Ovary (tissue), 9 donors: ENCODE measurements around the gene GARIN1A. TPM values are rescaled to one million over a fixed set of nuclear protein-coding genes. Genes with fewer than 3 reads are reported as not detected.
"Not testable (repeated sequence)": the region's sequence is repeated elsewhere in the genome, so short reads cannot be mapped to it uniquely, and the experiment has no call there.

Experiments
- DNase-seq, 5 donors: peaks; one replicate each; pipeline ENCODE4 v3.0.0-alpha.2; 2019 to 2020
- H3K27ac ChIP-seq, 2 donors: fragments of 200-600 bp; one replicate each; pipeline versions ENCODE4 v1.5.1 to v1.8.0; 2019 to 2022
- H3K27me3 ChIP-seq: fragments of 200-600 bp; one replicate; pipeline ENCODE4 v1.8.0; 2022
- H3K36me3 ChIP-seq: fragments of 200-600 bp; sonication (generic); one replicate; pipeline ENCODE4 v1.5.1; 2019
- H3K4me1 ChIP-seq: one replicate; pipeline ENCODE4 v1.8.1; 2013; ENCODE audit warnings: mild to moderate bottlenecking, moderate library complexity; ENCODE audit not compliant: insufficient read depth
- H3K4me3 ChIP-seq: fragments of 200-600 bp; sonication (generic); one replicate; pipeline ENCODE4 v1.5.1; 2017
- H3K9me3 ChIP-seq, 2 donors: fragments of 200-600 bp in 1 of 2; sonication (generic) in 1 of 2; one replicate each; pipeline versions ENCODE4 v1.5.1 to v1.8.1; 2013 to 2019; ENCODE audit warnings: mild to moderate bottlenecking in 1 of 2, moderate library complexity in 1 of 2
- CTCF ChIP-seq, 3 donors: fragments of 450-650 bp in 2 of 3; fragments of 200-600 bp in 1 of 3; IDR thresholded peaks; one replicate each; pipeline versions ENCODE4 v1.5.1 to v1.8.0; 2016 to 2022; ENCODE audit warnings: antibody characterized with exemption in 3 of 3, mild to moderate bottlenecking in 1 of 3
- EP300 ChIP-seq: sonication (generic); formaldehyde crosslinking; IDR thresholded peaks from one replicate; pipeline ENCODE4 v1.6.1; 2017; ENCODE audit warnings: antibody characterized with exemption
- POLR2A ChIP-seq: fragments of 450-650 bp; IDR thresholded peaks from one replicate; pipeline ENCODE4 v1.6.1; 2017; ENCODE audit warnings: antibody characterized with exemption, mild to moderate bottlenecking, moderate library complexity
- WGBS, 3 donors: extraction: QIAGEN DNeasy Blood & Tissue Kit in 1 of 3; methylation state at CpG; one replicate each; pipeline versions ENCODE4 v1.1.5 to v1.1.7; 2013 to 2017; 5-methylcytosine and 5-hydroxymethylcytosine counted together
- intact Hi-C, 4 donors: fragments of 100-400 bp; cut with DNase I; formaldehyde crosslinking; loops; one replicate each; pipeline versions ENCODE4 v1.11.0 to v1.15.1; 2022 to 2023
- polyA plus RNA-seq, 2 donors: library from polyadenylated mRNA; stranded (reverse); fragments of 200-250 nt in 1 of 2; fragments of 350-450 nt in 1 of 2; fragmentation: Illumina TruSeq in 1 of 2; extraction: RNeasy Lipid Tissue Mini Kit (QIAGEN cat#74804) in 1 of 2; gene quantifications; one replicate each; pipeline ENCODE4 v1.2.3, GENCODE V29; 2013 to 2014
- total RNA-seq, 7 donors: library from RNA; depleted of rRNA in 2 of 7; stranded (reverse); fragments of >200 nt in 2 of 7; fragmentation: NEBNext Ultra II Directional in 3 of 7; extraction: Animal tissue kit (Norgen Biotek cat#: 25700) in 3 of 7; gene quantifications; one replicate each; pipeline versions ENCODE4 v1.1.0 to v1.2.4, GENCODE V29; 2016 to 2023
- donor health status: DM: no; HTN: no; CAD: no; lungs with moderate emphysema.
- donor health status: DM: no; HTN: no; CAD: no.
- donor health status: Bipolar disorder and iron deficiency.
- donor health status: DM: yes; HTN: yes; CAD: no.
- donor health status: DM: no; HTN: no; CAD: no.
- donor health status: DM: yes; HTN: yes; CAD: no.

The GARIN1A gene
- total and polyA plus RNA-seq, 9 donors = 0.36 to 4.0 (median 1.3) TPM

- Histone ChIP-seq H3K27me3 (no peaks in the 10 kb centered on the region), H3K9me3 (no peaks in the 10 kb centered on the region), H3K36me3 (no peaks in the 10 kb centered on the region), H3K4me1 (no peaks in the 10 kb centered on the region), H3K27ac (no peak overlapping the region), H3K4me3 (no peak overlapping the region)
- 59 to 97% (median 91%) methylated on average over 2 to 5 of the region's 5 CpGs for WGBS, 3 donors
- TF ChIP-seq POLR2A (no peak), EP300 (no peak), CTCF (IDR thresholded peaks at IDR 0.05) (no peak)
- intact Hi-C loops = no loop called here
- no peak for DNase-seq
Measured at GRCh38 chr7:128688492-128688891, 16.4 kb downstream of the GARIN1A start.

- H3K4me3 ChIP-seq, H3K27ac ChIP-seq, H3K9me3 ChIP-seq, H3K36me3 ChIP-seq, H3K4me1 ChIP-seq, DNase-seq, intact Hi-C loops, H3K27me3 ChIP-seq: not testable (repeated sequence)
- 94 to 97% (median 96%) methylated on average over 30 to 49 of the region's 59 CpGs for WGBS, 3 donors
Measured at GRCh38 chr7:128689161-128689935, 17.3 kb downstream of the GARIN1A start.

- Histone ChIP-seq H3K36me3 (no peaks in the 10 kb centered on the region), H3K27ac (no peak overlapping the region), H3K27me3 (no peaks in the 10 kb centered on the region), H3K4me3 (no peak overlapping the region), H3K4me1 (no peaks in the 10 kb centered on the region), H3K9me3 (no peaks in the 10 kb centered on the region)
- no peak for DNase-seq
- 64 to 89% (median 72%) methylated on average over 1 of the region's 1 CpG for WGBS, 3 donors
- intact Hi-C loops = no loop called here
- TF ChIP-seq POLR2A = no peak
- no peak for TF ChIP-seq CTCF (IDR thresholded peaks at IDR 0.05)
- no peak for TF ChIP-seq EP300
Measured at GRCh38 chr7:128691227-128691626, 19.1 kb downstream of the GARIN1A start.

GRCh38 chr7:128692623-128693270, 20.7 kb downstream of the GARIN1A start:
- intact Hi-C loops = no loop called here
- H3K4me1 ChIP-seq = no peaks in the 10 kb centered on the region
- TF ChIP-seq EP300 = no peak
- no peak for TF ChIP-seq CTCF (IDR thresholded peaks at IDR 0.05)
- no peak for TF ChIP-seq POLR2A

More at GRCh38 chr7:128692623-128693270, 20.7 kb downstream of the GARIN1A start:
- Histone ChIP-seq H3K9me3 (no peaks in the 10 kb centered on the region), H3K36me3 (no peaks in the 10 kb centered on the region), H3K4me3 (no peak overlapping the region), H3K27me3 (no peaks in the 10 kb centered on the region), H3K27ac (no peak overlapping the region)
- WGBS, 3 donors = 28 to 43% (median 32%) methylated on average over 7 of the region's 7 CpGs
- no peak for DNase-seq
